NK-92 (cell line): ENCODE data around the gene ZNF530.

Experiments used
- DNase-seq: peaks from one replicate; lab custom pipeline; 2025; ENCODE audit not compliant: unreplicated experiment; lab: John Stamatoyannopoulos, UW

ZNF530 gene

DNA sequence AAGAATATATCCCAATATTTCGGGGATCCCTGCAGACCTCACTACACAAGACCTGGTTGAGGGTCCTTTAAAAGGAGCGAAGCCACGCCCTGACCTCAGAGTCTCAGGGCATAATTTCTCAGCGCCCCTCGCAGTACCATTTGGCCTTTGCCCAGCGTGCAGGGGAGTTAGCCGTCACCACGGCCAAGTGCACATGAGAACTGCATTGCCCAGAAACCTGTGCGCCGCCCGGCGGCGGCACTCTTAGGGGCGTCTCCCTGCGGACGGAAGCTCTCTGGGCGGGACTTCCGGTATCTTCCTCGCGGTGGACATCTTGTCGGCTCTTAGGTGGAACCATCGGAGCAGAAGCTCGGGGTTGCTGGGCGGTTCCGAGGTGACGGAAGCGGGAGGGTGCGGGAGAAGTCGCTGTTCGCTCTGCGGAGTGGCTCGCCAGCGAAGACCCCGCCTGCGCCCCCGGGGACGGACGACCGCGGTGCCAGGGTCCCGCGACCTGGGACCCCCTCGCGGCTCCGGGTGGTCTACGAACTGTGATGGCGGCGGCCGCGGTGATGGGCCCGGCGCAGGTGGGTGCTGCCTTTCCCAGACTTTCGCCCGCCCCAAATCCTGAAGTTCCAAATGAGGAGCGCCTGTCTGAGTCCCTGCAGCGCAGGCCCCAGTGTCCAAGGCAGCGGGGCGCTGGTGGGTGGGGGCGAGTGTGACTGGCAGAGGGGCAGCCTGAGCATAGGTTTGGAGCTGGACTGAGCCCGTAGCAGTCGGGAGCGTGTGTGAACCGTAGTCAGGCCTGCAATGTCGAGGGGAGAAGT lies 14.5 kb downstream of the ZNF530 start, which contains the start of gene ZNF134:
Gene ZNF134 (plus strand): TSS at position 302 of the 803 bp plus-strand sequence. CDS start 5,227 bp downstream, outside the sequence.
- no peak for DNase-seq

DNA sequence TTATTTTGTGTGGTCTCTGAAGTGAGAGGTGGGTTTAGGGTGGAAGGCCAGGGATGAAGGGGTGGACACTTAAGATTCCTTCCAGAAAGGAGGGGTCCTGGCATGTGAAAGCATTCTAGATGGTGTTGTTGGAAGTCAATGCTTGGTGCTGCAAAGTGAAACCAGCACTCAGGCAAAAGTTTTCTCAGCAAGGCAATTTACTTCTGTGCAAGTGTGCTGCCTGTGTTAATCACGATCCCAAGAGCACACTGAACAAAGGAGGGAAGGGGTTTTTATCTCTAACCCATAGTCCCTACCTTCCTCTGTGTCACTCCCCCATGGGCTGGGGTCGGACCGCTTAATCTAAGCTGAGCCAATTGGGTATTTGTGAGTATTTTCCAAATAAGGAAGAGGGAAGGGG lies 15.7 kb downstream of the ZNF530 start:
- no peak for DNase-seq

DNA sequence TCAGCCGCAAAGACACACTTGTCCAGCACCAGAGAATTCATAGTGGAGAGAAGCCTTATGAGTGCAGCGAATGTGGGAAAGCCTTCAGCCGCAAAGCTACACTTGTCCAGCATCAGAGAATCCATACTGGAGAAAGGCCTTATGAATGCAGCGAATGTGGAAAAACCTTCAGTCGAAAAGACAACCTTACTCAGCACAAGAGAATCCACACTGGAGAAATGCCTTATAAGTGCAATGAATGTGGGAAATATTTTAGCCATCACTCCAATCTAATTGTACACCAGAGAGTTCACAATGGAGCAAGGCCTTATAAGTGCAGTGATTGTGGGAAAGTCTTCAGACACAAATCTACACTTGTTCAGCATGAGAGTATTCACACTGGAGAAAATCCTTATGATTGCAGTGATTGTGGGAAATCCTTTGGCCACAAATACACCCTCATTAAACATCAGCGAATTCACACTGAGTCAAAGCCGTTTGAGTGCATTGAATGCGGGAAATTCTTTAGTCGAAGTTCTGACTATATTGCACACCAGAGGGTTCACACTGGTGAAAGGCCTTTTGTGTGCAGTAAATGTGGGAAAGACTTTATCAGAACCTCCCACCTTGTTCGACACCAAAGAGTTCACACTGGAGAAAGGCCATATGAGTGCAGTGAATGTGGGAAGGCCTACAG lies 21.1 kb downstream of the ZNF530 start:
- DNase-seq: no peak

DNA sequence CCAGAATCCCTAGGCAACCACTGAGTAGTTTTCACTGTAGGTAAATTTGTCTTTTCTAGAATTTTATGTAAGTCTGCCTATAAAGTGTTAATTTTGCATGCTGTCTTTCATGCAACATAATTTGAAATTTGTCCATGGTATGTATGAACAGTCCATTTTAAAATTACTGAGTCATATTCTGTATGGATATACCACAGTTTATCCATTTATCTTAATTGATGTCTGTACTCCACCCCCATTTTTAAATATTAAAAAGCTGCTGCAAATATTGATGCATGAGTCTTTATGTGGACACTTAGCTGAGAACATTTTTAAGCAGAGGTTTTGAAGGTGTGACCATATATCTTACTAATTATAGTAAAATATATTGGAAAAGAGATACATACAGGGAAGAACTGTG lies 23.4 kb downstream of the ZNF530 start:
- no peak for DNase-seq

DNA sequence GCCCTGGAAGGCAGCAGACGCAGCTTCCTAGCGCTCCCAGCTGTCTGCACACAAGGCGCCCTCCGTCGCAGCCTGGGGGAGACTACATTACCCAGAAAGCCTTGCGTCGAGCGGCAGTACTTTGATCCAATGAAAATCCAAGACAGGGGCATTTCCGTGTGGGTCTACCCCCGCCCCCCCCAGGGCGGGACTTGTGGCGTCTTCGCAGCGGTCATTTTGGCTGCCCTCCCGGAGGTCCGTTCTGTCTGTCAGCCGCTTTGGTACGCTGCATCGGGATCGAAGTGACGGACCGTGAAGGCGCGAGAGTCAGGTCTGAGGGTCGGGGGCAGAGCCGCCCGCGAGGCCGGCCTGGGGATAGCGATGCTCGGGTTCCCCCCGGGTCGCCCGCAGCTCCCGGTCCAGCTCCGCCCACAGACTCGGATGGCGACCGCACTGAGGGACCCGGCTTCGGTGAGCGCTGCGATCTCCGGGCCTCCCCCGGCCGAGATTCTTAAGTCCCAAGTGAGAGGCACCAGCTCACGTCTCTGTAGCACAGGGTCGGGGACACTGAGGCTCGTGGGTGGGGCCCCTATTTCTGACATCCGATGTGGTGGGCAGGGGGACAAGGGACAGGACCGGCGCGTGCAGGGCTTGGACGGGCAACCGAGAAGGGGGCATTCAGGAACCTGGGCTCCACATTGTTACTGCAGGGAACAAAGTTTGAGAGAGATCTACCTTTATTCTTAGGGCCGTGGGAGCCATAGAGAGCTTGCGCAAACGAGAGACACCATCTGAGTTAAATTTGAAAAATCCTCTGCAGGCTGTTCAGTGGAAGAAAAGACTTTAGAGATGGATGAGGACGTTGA lies 33.5 kb downstream of the ZNF530 start, which contains the start of gene ZNF211:
Gene ZNF211 (plus strand): TSS at position 182 of the 845 bp plus-strand sequence. CDS start 179 bp downstream, at position 361.
- DNase-seq: no peak

DNA sequence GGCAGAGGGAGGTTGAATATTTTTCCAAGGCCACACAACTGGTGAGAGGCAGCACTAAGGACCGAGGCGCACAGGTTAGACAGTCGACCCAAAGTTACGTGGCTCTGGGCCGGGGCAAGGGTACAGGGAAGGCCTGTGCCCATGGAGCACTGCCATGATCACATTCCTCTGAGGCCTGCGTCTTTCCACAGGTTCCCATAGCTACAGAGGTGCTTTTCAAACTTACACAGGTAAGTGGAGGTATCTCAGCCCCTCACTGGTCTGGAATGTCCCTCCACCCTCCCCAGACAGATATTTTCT lies 34.1 kb downstream of the ZNF530 start:
- no peak for DNase-seq

DNA sequence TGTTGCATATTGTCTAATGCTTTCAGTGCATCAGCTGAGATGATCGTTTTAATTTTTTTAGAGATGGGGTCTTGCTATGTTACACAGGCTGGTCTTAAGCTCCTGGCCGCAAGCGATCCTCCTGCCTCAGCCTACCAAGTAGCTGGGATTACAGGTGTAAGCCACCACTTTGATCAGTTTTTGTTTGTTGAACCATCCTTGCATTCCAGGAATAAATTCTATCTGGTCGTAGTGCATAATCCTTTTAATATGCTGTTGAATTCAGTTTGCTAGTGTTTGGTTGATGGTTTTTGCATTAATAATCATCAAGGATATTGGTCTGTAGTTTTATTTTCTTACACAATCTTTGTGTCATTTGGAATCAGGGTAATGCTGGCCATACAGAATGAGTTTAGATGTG lies 37.7 kb downstream of the ZNF530 start:
- DNase-seq: no peak

DNA sequence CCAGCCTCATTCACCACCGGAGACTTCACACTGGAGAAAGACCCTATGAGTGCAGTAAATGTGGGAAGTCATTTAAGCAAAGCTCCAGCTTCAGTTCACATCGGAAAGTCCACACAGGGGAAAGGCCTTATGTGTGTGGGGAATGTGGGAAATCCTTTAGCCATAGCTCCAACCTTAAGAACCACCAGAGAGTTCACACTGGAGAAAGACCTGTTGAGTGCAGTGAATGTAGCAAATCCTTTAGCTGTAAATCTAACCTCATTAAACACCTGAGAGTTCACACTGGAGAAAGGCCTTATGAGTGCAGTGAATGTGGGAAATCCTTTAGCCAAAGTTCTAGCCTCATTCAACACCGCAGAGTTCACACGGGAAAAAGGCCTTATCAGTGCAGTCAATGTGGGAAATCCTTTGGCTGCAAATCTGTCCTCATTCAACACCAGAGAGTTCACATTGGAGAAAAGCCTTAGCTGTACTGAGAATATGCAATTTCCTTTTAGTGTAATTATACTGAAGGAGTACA lies 42.1 kb downstream of the ZNF530 start:
- DNase-seq: no peak

DNA sequence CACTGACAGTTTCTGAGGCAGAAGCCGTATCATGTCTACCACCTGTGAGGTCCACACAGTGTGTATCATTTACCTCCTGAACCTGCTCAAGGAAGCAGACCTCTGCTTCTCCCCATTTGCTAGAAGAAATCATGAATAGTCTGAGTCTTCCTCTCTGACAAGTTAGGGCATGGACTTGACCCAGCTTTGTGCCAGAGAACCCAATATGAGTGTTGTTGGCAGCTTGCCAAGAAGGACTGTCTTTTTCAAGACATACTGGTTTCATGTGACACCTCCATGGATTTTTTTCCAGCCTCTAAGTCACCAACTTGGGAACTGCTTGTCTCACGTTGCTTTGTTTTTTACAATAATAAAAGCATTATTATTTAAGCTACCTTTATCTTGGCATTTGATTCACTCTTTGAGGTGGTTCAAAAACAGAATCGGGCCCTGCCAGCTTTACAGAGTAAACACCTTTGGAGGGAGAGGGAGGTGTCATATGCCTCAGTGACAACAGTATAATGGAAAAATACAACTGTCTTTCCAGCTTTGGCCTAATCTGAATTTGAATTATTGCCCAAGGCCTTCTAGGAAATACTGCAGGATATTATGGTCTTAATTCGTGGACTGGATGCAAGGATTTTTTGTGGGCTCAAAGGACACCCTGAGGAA lies 42.8 kb downstream of the ZNF530 start:
- DNase-seq: no peak

DNA sequence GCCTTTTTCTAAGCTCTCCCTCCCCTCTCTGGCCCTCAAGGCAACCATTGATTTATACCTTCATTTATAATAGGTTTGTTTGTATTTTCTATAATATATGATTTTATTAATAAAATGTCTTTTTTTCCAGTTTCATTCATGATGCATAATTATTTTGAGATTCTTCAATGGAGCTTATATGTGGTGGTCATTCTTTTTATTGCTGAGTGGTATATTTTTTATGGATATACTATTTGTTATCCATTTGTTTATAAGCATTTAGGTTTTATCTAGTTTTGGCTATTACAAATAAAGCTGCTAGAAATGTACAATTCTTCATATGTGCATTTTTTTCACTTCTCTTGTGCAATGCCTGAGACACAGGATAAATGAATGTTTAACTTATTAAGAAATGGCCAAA lies 44.0 kb downstream of the ZNF530 start:
- DNase-seq: no peak

DNA sequence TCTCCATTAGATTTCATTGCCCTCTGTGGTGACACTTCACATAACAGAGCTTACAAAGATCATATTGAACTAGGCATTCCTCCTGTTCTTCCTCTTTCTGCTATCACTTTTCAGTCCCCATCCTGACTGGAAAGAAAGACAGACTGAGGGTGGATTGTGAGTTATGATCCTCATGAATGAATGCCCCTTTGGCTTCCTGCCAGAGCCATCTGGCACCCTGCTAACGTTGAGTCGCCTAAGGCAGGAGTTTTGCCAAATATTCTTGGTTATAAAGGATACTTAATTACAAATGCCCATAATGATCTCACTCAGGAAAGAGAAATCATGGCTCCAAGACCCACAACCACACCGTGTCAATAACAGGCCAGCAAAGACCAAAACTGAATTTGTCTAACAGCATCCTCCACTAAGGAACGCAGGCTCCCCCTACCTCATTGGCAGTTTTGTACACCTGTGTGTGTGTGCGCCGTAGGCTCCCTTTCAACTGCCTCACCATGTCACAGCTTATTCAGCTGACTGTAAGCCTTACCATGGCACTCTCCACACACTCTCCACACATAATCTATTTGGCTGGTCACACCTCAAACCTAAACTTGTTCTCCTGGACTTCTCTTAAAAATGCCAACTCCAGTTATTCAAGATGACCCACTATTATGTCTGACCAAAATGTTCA lies 48.8 kb downstream of the ZNF530 start:
- no peak for DNase-seq

DNA sequence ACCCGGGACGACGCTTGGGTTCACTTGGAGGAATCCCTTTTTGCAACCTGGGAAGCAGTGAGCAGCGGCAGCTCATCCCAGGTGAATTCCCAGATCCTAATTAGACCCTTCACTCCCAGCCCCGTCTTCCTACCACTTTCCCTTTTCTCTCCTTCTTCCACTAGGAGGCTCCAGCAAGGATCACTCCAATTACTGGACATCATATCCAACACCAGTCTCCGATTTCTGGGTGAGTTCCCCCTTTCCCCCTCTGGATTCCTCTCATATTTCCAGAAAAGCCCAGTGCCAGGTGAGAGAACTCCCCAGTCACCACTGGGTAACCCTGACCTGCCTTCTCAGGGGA lies 51.9 kb downstream of the ZNF530 start:
- no peak for DNase-seq

DNA sequence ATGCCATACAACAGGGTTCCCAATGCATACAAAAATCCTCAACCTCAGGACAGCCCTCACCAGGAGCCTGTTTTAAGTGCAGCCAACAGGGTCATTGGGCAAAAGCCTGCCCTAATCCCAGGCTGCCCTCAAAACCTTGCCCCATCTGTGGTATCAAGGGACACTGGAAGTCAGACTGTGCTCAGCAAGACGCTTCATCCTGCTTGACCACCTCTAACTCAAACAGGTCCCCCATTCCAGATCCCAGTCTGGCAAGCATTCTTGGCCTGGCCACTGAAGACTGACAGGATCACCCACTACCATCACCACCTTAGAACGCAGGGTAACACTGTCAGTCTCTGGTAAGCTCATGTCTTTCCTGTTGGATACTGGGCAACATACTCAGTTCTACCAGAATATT lies 54.0 kb downstream of the ZNF530 start:
- no peak for DNase-seq

DNA sequence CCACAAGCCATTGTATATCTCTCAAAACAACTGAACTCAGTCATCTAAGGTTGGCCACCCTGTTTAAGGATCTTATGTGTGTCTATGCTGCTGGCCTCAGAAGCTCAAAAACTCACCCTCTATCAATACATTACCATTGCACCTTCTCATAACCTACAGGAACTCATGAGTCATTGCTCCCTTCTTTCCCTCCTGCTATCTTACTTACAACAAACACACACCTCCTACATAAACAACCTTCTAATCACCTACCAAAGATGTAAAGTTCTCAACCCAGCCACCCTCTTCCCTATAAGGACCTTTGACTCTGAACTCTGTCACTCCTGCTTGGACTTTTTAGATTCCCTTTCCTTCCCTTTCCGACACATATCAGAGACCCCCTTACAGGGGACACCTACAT lies 55.8 kb downstream of the ZNF530 start:
- no peak for DNase-seq

DNA sequence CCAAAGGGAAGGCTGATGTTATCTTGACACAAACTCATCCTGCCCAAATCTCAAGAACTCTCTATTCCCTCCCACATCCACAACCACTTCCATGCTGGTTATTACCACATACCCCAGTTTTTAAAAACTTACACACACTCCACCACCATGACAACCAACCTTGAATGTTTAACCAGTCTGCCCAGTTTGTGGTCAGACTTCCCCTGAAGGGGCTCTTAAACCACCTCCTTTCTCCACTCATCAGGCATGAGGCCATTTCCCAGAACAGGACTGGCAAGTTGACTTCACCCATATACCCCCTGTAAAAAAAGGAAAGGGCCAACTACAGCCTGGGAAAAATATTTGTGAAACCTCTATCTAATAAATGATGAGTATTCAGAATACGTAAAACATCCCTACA lies 56.7 kb downstream of the ZNF530 start:
- no peak for DNase-seq
